ENCODE data around the gene RGS6.

- TF ChIP-seq CTCF (conservative IDR thresholded peaks at IDR 0.05) (no peak), ZFX (IDR thresholded peaks at IDR 0.05) (no peak)
These were observed 254.3 kb downstream of the RGS6 start for GRCh38 chr14:72186523-72186922.
